GM12801 (cell line): ENCODE results near the gene P2RX3.

ENCODE experiments used
- TF ChIP-seq, protein P1 (sequence below): IDR thresholded peaks from one replicate; pipeline ENCODE4 v1.5.1; 2011; ENCODE audit warnings: control low read depth; ENCODE audit not compliant: insufficient read length; ENCODE audit errors: extremely low read depth

P2RX3 gene

DNA sequence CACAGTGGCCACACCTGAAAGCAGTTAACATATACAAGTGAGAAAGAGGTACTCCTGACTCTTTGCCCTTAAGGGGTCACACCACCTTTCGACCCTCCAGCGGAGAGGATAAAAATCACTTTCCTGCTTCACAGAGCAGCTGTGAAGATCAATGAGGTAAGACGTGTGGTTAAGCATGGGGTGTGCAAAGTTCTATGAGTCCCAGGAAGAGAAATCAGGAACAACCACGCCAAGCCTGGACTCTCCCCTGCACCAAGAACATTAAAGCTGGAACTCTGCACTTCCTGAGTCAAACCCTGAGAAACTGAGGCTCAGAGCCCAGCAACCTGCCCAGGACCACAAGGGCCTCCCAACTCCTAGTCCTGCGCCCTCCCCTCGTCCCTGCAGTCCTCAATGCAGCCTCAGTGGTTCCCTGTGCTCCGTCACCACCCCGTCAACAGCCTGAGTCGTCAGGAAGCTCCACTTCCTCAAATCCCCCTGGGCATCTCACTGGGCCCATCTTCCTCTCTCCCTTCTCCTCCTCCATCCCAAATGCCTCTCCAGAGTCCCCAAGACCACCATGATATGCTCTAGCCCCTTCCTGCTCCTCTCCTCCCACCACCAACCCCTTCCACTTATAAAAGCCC lies 31.1 kb upstream of the P2RX3 start:
- TF ChIP-seq, protein P1, sequence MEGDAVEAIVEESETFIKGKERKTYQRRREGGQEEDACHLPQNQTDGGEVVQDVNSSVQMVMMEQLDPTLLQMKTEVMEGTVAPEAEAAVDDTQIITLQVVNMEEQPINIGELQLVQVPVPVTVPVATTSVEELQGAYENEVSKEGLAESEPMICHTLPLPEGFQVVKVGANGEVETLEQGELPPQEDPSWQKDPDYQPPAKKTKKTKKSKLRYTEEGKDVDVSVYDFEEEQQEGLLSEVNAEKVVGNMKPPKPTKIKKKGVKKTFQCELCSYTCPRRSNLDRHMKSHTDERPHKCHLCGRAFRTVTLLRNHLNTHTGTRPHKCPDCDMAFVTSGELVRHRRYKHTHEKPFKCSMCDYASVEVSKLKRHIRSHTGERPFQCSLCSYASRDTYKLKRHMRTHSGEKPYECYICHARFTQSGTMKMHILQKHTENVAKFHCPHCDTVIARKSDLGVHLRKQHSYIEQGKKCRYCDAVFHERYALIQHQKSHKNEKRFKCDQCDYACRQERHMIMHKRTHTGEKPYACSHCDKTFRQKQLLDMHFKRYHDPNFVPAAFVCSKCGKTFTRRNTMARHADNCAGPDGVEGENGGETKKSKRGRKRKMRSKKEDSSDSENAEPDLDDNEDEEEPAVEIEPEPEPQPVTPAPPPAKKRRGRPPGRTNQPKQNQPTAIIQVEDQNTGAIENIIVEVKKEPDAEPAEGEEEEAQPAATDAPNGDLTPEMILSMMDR, result no peak

DNA sequence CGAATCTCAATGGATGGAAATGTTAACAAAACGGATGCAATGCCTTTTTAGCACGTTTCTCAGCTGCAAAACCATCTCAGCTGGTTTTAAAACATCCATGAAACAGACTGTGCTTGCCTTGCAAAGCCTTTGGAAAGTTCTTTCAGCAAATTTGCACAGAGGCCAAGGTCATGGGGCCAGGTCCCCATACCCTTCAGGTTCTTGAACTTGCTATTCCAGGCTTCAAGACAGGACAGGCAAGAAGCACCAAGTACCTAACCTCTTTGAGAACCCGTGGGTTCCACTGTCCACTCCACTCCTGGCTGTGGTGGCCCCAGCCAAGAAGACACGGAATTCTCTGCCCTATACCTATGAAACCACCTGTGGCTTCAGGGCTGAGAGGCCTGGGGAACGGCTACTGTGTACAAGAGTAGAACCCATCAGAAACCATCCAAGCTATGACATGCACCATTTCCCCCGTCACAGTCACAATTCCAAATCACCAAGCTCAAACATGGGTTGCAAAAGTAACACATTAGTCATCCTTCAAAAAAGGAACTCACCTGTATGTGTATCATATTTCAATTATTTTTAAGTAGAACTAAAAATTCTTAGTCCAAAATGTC lies 30.4 kb upstream of the P2RX3 start:
- TF ChIP-seq, protein P1, result no peak

DNA sequence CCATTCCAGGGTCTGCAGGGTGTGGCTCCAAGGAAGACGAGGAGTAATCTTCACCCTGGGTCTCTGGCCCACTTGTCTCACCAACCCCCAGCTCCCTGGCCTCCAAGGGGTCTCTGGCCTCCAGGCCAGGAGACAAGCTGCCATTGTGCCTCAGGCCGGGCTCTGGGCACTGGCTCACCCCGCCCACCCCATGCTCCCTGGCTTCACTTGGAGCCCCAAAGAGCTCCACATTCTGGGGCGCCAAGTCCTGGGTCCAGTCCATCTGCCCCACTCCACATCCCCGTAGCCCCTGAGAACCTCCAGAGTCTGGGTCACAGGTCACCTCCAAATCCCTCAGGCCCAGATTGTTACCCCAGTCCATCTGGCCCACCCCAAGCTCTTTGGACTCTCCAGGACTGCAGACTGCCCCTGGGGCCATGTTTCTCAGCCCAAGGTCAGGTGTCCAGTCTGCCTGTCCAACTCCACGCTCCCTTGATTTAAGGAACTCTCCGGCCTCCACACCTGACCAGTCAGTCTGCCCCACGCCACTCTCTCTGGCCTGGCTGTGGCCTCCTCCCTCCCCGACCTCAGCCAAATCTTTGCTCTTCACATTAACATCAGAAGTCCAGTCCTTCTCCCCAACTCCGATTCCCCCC lies 29.6 kb upstream of the P2RX3 start:
- TF ChIP-seq, protein P1, result no peak

DNA sequence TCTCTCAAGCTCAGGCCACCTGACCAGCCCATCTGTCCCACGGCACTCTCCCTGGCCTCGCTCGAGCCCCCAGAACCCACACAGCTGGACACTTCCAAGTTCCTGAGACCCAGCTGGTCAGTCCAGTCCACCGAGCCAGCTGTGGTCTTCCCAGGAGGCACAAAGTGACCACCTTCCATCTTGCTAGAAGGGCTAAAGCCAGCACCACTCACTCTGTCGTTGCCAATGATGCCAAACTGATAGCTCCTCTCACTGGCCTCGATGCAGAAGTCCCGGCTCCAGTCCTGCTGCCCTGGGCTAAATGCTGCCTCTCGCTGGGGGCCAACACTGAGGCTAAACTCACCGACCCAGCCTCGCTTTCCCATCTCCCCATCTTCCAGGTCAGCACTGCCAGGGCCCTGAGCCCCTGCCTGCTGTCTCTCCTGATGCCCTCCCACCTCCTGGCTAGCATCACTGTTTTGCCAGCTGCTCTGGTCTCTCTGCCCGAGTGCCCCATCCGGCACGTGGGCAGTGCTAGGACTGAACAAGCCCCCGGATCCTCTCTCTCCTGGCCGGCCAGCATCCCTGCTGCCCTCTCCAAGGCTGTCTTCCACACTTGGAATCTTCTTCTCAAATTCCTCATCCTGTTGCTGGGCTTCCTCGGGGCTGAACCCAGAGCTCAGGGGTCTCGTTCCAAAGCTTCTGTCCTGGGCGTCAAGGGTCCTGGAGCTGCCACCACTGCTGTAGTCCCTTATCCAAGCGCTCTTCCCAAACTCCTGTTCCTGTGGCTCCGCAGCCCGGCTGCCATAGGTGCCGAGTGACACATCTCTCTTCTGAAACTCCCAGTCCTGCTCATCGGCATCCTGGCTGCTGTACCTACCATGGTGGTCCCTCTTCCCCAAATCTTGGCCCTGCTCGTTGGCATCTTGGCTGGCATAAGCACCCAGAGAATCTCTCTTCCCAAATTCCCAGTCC lies 28.8 kb upstream of the P2RX3 start:
- TF ChIP-seq, protein P1, result no peak

DNA sequence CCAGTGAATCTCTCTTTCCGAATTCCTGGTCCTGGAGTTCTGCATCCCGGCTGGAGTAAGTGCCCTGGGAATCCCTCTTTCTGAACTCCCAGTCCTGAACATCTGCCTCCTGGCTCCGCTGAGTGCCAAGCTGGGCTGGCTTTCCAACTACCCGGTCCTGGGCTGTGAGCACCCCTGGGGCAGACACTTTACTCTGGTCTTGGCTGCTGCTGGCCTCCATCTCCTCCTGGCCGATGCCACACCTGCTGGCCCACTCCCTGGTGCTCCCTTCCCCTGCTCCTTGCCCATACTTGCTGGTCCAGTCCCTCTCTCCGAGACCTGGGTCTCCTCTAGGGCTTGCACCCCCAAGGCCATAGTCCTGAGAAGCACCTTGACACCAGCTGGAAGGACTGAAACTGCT lies 28.1 kb upstream of the P2RX3 start:
- TF ChIP-seq, protein P1, result no peak

DNA sequence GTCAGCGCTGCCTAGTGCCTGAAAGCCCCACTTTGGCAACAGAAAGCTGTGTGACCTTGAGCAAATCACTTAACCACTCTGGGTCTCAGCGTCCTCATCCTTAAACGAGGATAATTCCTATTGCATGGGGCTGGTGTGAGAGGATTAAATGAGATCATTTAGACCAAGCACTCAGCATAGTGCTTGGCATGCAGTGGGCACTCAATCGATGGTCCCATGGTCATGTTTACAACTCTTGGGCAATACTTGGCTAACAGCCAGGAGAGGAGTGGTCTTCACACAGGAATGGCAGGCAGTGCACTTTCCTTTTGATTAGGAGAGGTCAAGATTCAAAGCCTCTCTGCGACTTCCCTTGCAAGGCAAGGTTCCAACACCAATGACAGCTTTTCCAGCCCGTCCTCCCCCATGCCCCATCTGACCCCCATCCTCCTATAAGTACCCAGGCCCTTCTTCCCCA lies 27.5 kb upstream of the P2RX3 start:
- TF ChIP-seq, protein P1, result no peak
